GM23248 (cell line): ENCODE data around the gene RDM1. TPM values are rescaled to one million over a fixed set of nuclear protein-coding genes. Genes with fewer than 3 reads are reported as not detected.

Source experiments
- DNase-seq: peaks from one replicate; pipeline ENCODE4 v3.0.0-alpha.2; 2015
- H2AFZ ChIP-seq: fragments of 200-600 bp; sonication (generic); 2 replicates; pipeline ENCODE4 v1.6.1; 2016; ENCODE audit warnings: antibody characterized with exemption
- H3F3A ChIP-seq: fragments of 200-600 bp; sonication (generic); 2 replicates; pipeline ENCODE4 v1.6.1; 2016; ENCODE audit warnings: mild to moderate bottlenecking, antibody characterized with exemption, mixed run types; ENCODE audit not compliant: insufficient read depth
- H3K27ac ChIP-seq: fragments of 200-600 bp; sonication (generic); 2 replicates; pipeline ENCODE4 v1.5.1; 2016; ENCODE audit warnings: mild to moderate bottlenecking
- H3K27me3 ChIP-seq: fragments of 200-600 bp; sonication (generic); replicated peaks from 2 replicates; pipeline ENCODE4 v1.6.1; 2016; ENCODE audit warnings: mild to moderate bottlenecking; ENCODE audit not compliant: insufficient read depth
- H3K36me3 ChIP-seq: fragments of 200-600 bp; sonication (generic); 2 replicates; pipeline ENCODE4 v1.6.1; 2016; ENCODE audit warnings: low read depth, mild to moderate bottlenecking
- H3K4me1 ChIP-seq: fragments of 200-600 bp; sonication (generic); 2 replicates; pipeline ENCODE4 v1.6.1; 2016; ENCODE audit warnings: mild to moderate bottlenecking; ENCODE audit not compliant: insufficient read depth
- H3K4me2 ChIP-seq: fragments of 200-600 bp; sonication (generic); one replicate; pipeline ENCODE4 v1.6.1; 2016; ENCODE audit warnings: mild to moderate bottlenecking; ENCODE audit not compliant: unreplicated experiment
- H3K4me3 ChIP-seq: fragments of 200-600 bp; sonication (generic); 2 replicates; pipeline ENCODE4 v1.5.1; 2016; ENCODE audit warnings: mild to moderate bottlenecking
- H3K79me2 ChIP-seq: fragments of 200-600 bp; sonication (generic); 2 replicates; pipeline ENCODE4 v1.6.1; 2016; ENCODE audit warnings: mild to moderate bottlenecking; ENCODE audit not compliant: insufficient read depth
- H3K9ac ChIP-seq: fragments of 200-600 bp; sonication (generic); 2 replicates; pipeline ENCODE4 v1.6.1; 2016; ENCODE audit warnings: mild to moderate bottlenecking
- H3K9me2 ChIP-seq: fragments of 200-600 bp; sonication (generic); 2 replicates; pipeline ENCODE4 v1.6.1; 2016; ENCODE audit warnings: mixed run types, mild to moderate bottlenecking, moderate library complexity; ENCODE audit not compliant: insufficient read depth
- H3K9me3 ChIP-seq: fragments of 200-600 bp; sonication (generic); one replicate; pipeline ENCODE4 v1.6.1; 2017; ENCODE audit warnings: low read depth
- H4K20me1 ChIP-seq: fragments of 200-600 bp; sonication (generic); 2 replicates; pipeline ENCODE4 v1.6.0; 2016; ENCODE audit not compliant: insufficient read depth
- EZH2 ChIP-seq: fragments of 200-600 bp; sonication (generic); IDR thresholded peaks from 2 replicates; pipeline ENCODE4 v1.6.1; 2018; ENCODE audit warnings: antibody characterized with exemption, mild to moderate bottlenecking; ENCODE audit not compliant: insufficient read depth, poor library complexity, severe bottlenecking
- EZH2phosphoT487 ChIP-seq: fragments of 200-600 bp; sonication (generic); IDR thresholded peaks from 2 replicates; pipeline ENCODE4 v1.6.1; 2018; ENCODE audit warnings: antibody characterized with exemption, moderate library complexity, mild to moderate bottlenecking, low read depth; ENCODE audit not compliant: insufficient read depth
- WGBS, 2 experiments: methylation state at CpG; one replicate each; pipeline ENCODE4 v1.1.6; 2015 to 2017; ENCODE audit warnings: low lambda C conversion rate in 2 of 2, low coverage in 1 of 2; ENCODE audit errors: missing lambda C conversion rate in 2 of 2; 5-methylcytosine and 5-hydroxymethylcytosine counted together
- in situ Hi-C: fragments of 300-500 bp; cut with MboI; formaldehyde crosslinking; loops from 2 replicates; pipeline ENCODE4 v1.15.0; 2020
- polyA plus RNA-seq: library from polyadenylated mRNA; unstranded; fragments of >200 nt; fragmentation: Nextera tagmentation; extraction: Ambion mirVana; gene quantifications from 2 replicates; pipeline ENCODE4 v1.2.1, GENCODE V29; 2016
- total RNA-seq: library from RNA; depleted of rRNA; stranded (reverse); fragments of >200 nt; shearing (Covaris generic); gene quantifications from 2 replicates; pipeline ENCODE4 v1.2.3, GENCODE V29; 2014

The RDM1 gene
- total and polyA plus RNA-seq, 2 experiments from 2014 or later: not detected

DNA sequence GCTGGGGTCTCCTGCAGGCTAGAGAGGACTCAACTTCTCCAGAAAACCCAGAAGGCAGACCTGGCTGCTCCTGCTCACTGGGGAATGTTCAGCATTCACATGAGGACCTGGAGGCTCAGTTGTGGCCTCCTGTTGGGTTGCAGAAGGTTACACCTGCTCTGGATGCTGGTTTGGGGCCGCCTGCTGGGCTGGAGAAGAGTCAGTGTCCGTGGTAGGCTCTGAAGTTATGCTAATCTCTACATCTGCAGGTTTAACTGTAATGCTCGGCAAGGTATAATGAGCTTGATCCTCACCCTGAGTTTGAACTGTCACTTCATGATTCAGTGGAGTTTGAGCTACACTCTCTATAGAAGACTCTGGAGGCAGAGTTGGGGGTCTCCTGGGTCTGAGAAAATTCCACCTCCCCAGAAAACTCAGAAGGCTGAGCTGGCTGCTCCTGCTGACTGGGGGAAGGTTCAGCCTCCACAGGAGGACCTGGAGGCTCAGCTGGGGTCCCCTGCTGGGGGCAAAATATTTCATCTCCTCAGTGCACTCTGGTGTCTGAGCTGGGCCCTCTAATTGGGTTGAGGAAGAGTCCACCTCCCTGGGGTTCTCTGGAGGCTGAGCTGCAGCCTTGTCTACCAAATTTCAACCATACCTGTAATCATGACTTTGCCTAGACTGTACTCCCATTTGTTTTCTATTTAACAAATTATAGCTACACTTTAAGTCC is 23.5 kb downstream of the RDM1 start:
- peaks cover 9% of the 10 kb centered on the region for H3K4me1 ChIP-seq
- 11 to 20% methylated on average over 3 of the region's 3 CpGs for WGBS, 2 experiments

GRCh38 chr17:35906191-35906925 is 24.2 kb downstream of the RDM1 start:
- in situ Hi-C loops: no loop called here
- no peak overlapping the region for H2AFZ ChIP-seq

More for the DNA sequence above, 23.5 kb downstream of the RDM1 start:
- Histone ChIP-seq H3K36me3 (no peaks in the 10 kb centered on the region), H3K27ac (no peak overlapping the region), H3F3A (no peaks in the 10 kb centered on the region), H2AFZ (no peak overlapping the region), H3K4me2 (no peak overlapping the region), H3K4me3 (no peak overlapping the region), H3K9me3 (no peaks in the 10 kb centered on the region), H3K9me2 (no peaks in the 10 kb centered on the region), H3K27me3 (no peaks in the 10 kb centered on the region; the same call in 1 of the 2 replicates), H4K20me1 (no peaks in the 10 kb centered on the region), H3K9ac (no peak overlapping the region), H3K79me2 (no peaks in the 10 kb centered on the region)
- no peak for TF ChIP-seq EZH2phosphoT487
- TF ChIP-seq EZH2: no peak
- in situ Hi-C loops: no loop called here
- DNase-seq: no peak

GRCh38 chr17:35903451-35903850 is 27.1 kb downstream of the RDM1 start:
- Histone ChIP-seq H2AFZ (no peak overlapping the region), H3K9me2 (no peaks in the 10 kb centered on the region), H3K4me3 (no peak overlapping the region), H3K9ac (no peak overlapping the region), H4K20me1 (no peaks in the 10 kb centered on the region), H3K9me3 (no peaks in the 10 kb centered on the region), H3K79me2 (no peaks in the 10 kb centered on the region), H3K27me3 (no peaks in the 10 kb centered on the region; the same call in 1 of the 2 replicates), H3K4me2 (no peak overlapping the region), H3K36me3 (no peaks in the 10 kb centered on the region), H3K27ac (no peak overlapping the region), H3K4me1 (peaks cover 9% of the 10 kb centered on the region), H3F3A (no peaks in the 10 kb centered on the region)
- TF ChIP-seq EZH2: no peak
- TF ChIP-seq EZH2phosphoT487: no peak
- 54% methylated on average over 5 of the region's 5 CpGs for WGBS, 2 experiments
- in situ Hi-C loops: no loop called here
- no peak for DNase-seq

More at GRCh38 chr17:35906191-35906925, 24.2 kb downstream of the RDM1 start:
- Histone ChIP-seq H3K27ac (no peak overlapping the region), H3F3A (no peaks in the 10 kb centered on the region), H3K27me3 (no peaks in the 10 kb centered on the region; the same call in 1 of the 2 replicates), H3K4me3 (no peak overlapping the region), H3K9me3 (no peaks in the 10 kb centered on the region), H3K9me2 (no peaks in the 10 kb centered on the region), H3K36me3 (no peaks in the 10 kb centered on the region), H3K4me1 (peaks cover 9% of the 10 kb centered on the region), H3K9ac (no peak overlapping the region), H4K20me1 (no peaks in the 10 kb centered on the region), H3K4me2 (no peak overlapping the region), H3K79me2 (no peaks in the 10 kb centered on the region)
- TF ChIP-seq EZH2 (no peak), EZH2phosphoT487 (no peak)
- 47 to 54% methylated on average over 5 of the region's 5 CpGs for WGBS, 2 experiments
- DNase-seq: peak; percentile 51

DNA sequence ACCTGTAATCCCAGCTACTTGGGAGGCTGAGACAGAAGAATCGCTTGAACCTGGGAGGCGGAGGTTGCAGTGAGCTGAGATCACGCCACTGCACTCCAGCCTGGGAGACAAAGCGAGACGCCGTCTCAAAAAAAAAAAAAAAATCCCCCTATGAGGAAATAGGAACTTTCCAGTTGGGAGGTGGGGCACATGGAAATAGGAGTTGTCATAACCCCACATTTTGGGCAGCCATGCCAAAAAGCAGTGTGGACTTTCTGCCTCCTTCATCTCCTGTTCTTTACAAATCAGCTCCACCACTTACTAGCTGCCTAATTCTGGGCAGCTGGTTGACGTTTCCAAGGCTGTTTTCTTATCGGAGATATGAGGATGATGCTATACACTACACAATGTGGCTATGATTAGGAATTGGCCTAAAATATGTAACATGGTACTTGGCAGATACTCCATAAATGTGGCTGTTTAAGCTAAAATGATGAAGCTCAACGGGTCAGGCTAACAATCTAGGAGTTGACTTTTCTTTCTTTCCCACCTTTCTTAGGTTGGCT is 28.9 kb downstream of the RDM1 start:
- no peaks in the 10 kb centered on the region; the same call in 1 of the 2 replicates for H3K27me3 ChIP-seq
- H3K4me1 ChIP-seq: no peaks in the 10 kb centered on the region
- H3K36me3 ChIP-seq: no peaks in the 10 kb centered on the region
- no peak overlapping the region for H3K4me3 ChIP-seq
- no peak overlapping the region for H3K9ac ChIP-seq
- H4K20me1 ChIP-seq: no peaks in the 10 kb centered on the region
- H3K4me2 ChIP-seq: no peak overlapping the region
- no peak for DNase-seq
- H3K9me3 ChIP-seq: no peaks in the 10 kb centered on the region
- H3F3A ChIP-seq: no peaks in the 10 kb centered on the region
- H2AFZ ChIP-seq: no peak overlapping the region
- in situ Hi-C loops: no loop called here
- no peak for TF ChIP-seq EZH2phosphoT487
- WGBS, 2 experiments: 31 to 34% methylated on average over 9 of the region's 9 CpGs
- H3K9me2 ChIP-seq: no peaks in the 10 kb centered on the region
- no peaks in the 10 kb centered on the region for H3K79me2 ChIP-seq
- no peak overlapping the region for H3K27ac ChIP-seq
